Epithelial cell of esophagus (primary cell): ENCODE data around the gene TSPAN31.
A peak's percentile ranks its signal among the peaks of the same experiment; 100 is the strongest.

Experiments
- DNase-seq: peaks from one replicate; pipeline ENCODE4 v3.0.0; 2010; ENCODE audit warnings: low read depth
- H3K4me3 ChIP-seq: 2 replicates; pipeline ENCODE4 v1.5.1; 2011; ENCODE audit warnings: mild to moderate bottlenecking, low read length, control low read depth
- TF ChIP-seq, protein P1 (sequence below): IDR thresholded peaks from 2 replicates; pipeline ENCODE4 v1.5.1; 2011; ENCODE audit warnings: low read depth, mild to moderate bottlenecking, low read length, control low read depth, inconsistent platforms; ENCODE audit not compliant: insufficient read depth; ENCODE audit errors: missing control alignments

Gene TSPAN31

GRCh38 chr12:57732726-57733593, 11.9 kb upstream of the TSPAN31 start:
- TF ChIP-seq, protein P1, sequence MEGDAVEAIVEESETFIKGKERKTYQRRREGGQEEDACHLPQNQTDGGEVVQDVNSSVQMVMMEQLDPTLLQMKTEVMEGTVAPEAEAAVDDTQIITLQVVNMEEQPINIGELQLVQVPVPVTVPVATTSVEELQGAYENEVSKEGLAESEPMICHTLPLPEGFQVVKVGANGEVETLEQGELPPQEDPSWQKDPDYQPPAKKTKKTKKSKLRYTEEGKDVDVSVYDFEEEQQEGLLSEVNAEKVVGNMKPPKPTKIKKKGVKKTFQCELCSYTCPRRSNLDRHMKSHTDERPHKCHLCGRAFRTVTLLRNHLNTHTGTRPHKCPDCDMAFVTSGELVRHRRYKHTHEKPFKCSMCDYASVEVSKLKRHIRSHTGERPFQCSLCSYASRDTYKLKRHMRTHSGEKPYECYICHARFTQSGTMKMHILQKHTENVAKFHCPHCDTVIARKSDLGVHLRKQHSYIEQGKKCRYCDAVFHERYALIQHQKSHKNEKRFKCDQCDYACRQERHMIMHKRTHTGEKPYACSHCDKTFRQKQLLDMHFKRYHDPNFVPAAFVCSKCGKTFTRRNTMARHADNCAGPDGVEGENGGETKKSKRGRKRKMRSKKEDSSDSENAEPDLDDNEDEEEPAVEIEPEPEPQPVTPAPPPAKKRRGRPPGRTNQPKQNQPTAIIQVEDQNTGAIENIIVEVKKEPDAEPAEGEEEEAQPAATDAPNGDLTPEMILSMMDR, result no peak
- H3K4me3 ChIP-seq, result no peak overlapping the region
- no peak for DNase-seq

GRCh38 chr12:57733928-57734327, 10.9 kb upstream of the TSPAN31 start:
- TF ChIP-seq, protein P1, result no peak
- H3K4me3 ChIP-seq, result no peak overlapping the region
- no peak for DNase-seq

DNA sequence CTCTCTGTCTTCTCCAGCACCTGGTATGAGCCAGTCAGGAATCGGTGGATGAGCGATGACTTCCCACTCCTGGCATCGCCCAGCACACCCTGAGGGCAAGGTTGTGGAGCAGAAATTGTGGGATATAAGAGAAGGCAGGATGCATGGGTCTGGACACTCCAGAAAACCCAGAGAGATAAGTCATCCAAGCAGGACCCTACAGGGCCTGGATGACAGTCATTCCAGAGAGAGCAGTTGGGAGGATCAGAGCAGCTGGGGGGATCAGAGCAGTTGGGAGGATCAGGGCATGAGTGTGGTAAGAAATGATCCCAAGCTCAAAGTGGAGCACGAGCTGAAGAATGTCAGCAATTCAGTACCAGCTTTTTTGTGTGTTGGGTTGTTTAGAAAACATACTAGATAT, 10.2 kb upstream of the TSPAN31 start:
- no peak overlapping the region for H3K4me3 ChIP-seq
- TF ChIP-seq, protein P1, result no peak
- peak; percentile 32 for DNase-seq

DNA sequence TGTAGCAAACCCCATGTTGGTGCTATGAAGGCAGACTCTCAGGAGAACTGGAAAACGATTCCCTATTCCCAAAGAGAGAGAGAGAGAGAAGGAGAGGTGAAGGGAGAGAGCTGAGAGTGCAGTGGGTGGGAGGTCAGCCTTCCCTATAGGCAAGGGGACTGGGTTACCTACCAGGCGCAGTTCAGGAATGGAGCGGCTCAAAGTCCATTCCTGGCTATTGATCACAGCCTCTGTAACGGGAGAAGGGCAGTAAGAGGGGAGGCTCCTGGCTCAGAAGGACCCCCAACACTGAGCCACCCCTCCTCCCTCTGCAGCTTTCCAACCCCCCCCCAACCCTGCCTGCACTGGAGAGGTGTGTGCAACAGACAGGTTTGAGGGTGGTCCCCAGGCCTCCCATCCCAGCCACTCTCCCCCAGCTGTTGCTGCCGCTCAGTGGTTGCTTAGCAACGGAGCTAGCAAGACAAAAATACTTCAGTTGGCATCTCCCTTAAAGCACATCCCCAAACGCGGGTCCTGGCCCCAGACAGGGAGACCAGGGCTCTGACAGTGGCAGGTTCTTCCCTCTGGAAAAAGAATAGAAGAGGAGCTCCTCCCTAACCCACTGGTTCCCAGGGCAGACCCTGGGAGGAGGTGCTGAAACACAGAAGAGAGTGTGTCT, 9.5 kb upstream of the TSPAN31 start:
- TF ChIP-seq, protein P1, result no peak
- H3K4me3 ChIP-seq, result no peak overlapping the region
- no peak for DNase-seq

DNA sequence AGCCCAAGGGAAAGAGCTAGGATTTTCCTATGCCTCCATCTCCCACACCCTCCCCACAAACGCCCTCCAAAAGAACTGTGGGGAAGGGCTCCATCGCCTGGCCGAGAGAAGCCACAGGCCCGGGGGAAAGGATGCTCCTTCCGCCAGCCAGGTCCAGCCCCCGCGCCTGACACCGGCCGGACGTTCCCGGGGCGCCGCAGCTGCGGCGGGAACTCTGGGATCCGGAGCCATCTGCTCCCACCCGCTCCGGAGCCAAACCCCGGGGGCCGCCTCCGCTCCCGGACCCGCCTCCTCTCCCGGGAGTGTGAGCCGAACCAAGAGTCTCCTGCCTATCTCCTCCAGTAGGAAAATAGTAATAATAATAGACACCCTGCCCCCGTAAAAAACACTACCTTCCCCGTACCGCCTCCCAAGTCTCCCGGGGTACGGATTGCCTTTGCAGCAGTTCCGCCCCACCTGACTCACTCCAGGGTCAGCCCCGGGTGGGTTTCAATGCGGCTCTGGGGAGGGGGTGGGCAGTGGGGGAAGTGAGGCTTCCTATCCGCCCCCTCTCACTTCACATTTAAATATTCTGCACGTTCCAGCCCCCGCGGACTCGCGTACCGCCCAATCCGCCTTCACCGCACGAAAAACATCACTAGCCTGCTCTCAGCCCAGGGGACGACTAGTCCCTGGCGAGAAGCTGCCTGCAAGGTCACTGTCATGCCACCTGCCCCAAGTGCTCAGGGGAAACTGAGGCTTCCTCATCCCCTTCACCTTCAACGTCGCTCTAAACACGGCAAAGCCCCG, 8.7 kb upstream of the TSPAN31 start:
- TF ChIP-seq, protein P1, result peak; percentile 21
- no peak for DNase-seq
- H3K4me3 ChIP-seq, result no peak overlapping the region

GRCh38 chr12:57736741-57737466, 7.9 kb upstream of the TSPAN31 start:
- H3K4me3 ChIP-seq, result no peak overlapping the region
- TF ChIP-seq, protein P1, result no peak
- DNase-seq, result no peak
